Measurements from ENCODE around the gene ERC1.
"Not testable (repeated sequence)": the region's sequence is repeated elsewhere in the genome, so short reads cannot be mapped to it uniquely, and the experiment has no call there.

The ERC1 gene

GRCh38 chr12:988646-989045 is 2.4 kb upstream of the ERC1 start:
- no peak for DNase-seq

GRCh38 chr12:989051-989450 is 2.0 kb upstream of the ERC1 start:
- no peak for DNase-seq

- peak; percentile 41 for DNase-seq
These were observed 1.0 kb upstream of the ERC1 start for GRCh38 chr12:989751-990660.

- DNase-seq: no peak
These were observed 619 bp downstream of the ERC1 start for GRCh38 chr12:991350-992333.

GRCh38 chr12:992647-993046 is 1.6 kb downstream of the ERC1 start:
- no peak for DNase-seq

- DNase-seq: no peak
These were observed 5.9 kb downstream of the ERC1 start for GRCh38 chr12:996881-997280.

GRCh38 chr12:997505-997904 is 6.5 kb downstream of the ERC1 start:
- DNase-seq: no peak

GRCh38 chr12:998020-998874 is 7.2 kb downstream of the ERC1 start:
- no peak for DNase-seq

GRCh38 chr12:999736-1000135 is 8.7 kb downstream of the ERC1 start:
- not testable (repeated sequence) for DNase-seq

GRCh38 chr12:1001507-1001906 is 10.5 kb downstream of the ERC1 start:
- DNase-seq: no peak

GRCh38 chr12:1003600-1004271 is 12.7 kb downstream of the ERC1 start:
- DNase-seq: no peak

- no peak for DNase-seq
These were observed 15.2 kb downstream of the ERC1 start for GRCh38 chr12:1006255-1006654.

GRCh38 chr12:1007276-1007675 is 16.3 kb downstream of the ERC1 start:
- DNase-seq: no peak

GRCh38 chr12:1007994-1008393 is 17.0 kb downstream of the ERC1 start:
- DNase-seq: no peak

GRCh38 chr12:1011091-1011490 is 20.1 kb downstream of the ERC1 start:
- no peak for DNase-seq

GRCh38 chr12:1013618-1014489 is 22.8 kb downstream of the ERC1 start:
- DNase-seq: no peak

- DNase-seq: no peak
These were observed 28.3 kb downstream of the ERC1 start for GRCh38 chr12:1019283-1019682.

GRCh38 chr12:1020389-1020788 is 29.4 kb downstream of the ERC1 start:
- no peak for DNase-seq

GRCh38 chr12:1022032-1022970 is 31.3 kb downstream of the ERC1 start:
- no peak for DNase-seq

GRCh38 chr12:1030779-1031178 is 39.8 kb downstream of the ERC1 start:
- DNase-seq: no peak
